HepG2 (cell line): ENCODE data around the gene FASTK.

Experiments
- CTCF ChIP-seq: sonication (generic); formaldehyde crosslinking; IDR thresholded peaks from 2 replicates; pipeline ENCODE4 v1.5.0; 2020; ENCODE audit warnings: mild to moderate bottlenecking, missing genetic modification reagents, moderate library complexity
- FOXK2 ChIP-seq: fragments of 450-650 bp; IDR thresholded peaks from 2 replicates; pipeline ENCODE4 v1.6.1; 2016
- MXI1 ChIP-seq: IDR thresholded peaks from 3 replicates; pipeline ENCODE4 v1.6.1; 2012; ENCODE audit warnings: low read depth, low read length, inconsistent platforms, borderline replicate concordance
- NR2F1 ChIP-seq, 2 experiments: fragments of 450-650 bp in 1 of 2; formaldehyde crosslinking in 1 of 2; IDR thresholded peaks; 2 replicates each; pipeline versions ENCODE4 v1.5.0 to v1.6.1; 2016 to 2020; ENCODE audit warnings: mild to moderate bottlenecking in 1 of 2, missing compliant biosample characterization in 1 of 2, missing genetic modification reagents in 1 of 2, moderate library complexity in 1 of 2
- POLR2AphosphoS5 ChIP-seq: IDR thresholded peaks from 2 replicates; pipeline ENCODE4 v1.6.1; 2012; ENCODE audit warnings: low read depth, low read length
- U2AF1 ChIP-seq: fragments of 200-400 bp; formaldehyde crosslinking; optimal IDR thresholded peaks from 2 replicates; pipeline ENCODE3; 2017; ENCODE audit warnings: mild to moderate bottlenecking, low read depth, low read length
- ZMYM2 ChIP-seq: sonication (generic); formaldehyde crosslinking; IDR thresholded peaks from 2 replicates; pipeline ENCODE4 v1.8.0; 2022; ENCODE audit warnings: mild to moderate bottlenecking, missing genetic modification reagents
- ZNF207 ChIP-seq: fragments of 450-650 bp; IDR thresholded peaks from 2 replicates; pipeline ENCODE4 v1.6.1; 2016; ENCODE audit warnings: antibody characterized with exemption, borderline replicate concordance
- ZNF253 ChIP-seq: sonication (generic); formaldehyde crosslinking; IDR thresholded peaks from 2 replicates; pipeline ENCODE4 v1.8.0; 2022; ENCODE audit warnings: mild to moderate bottlenecking, missing genetic modification reagents, borderline replicate concordance
- TF ChIP-seq, protein P1 (sequence below): sonication (generic); formaldehyde crosslinking; IDR thresholded peaks from 2 replicates; pipeline ENCODE4 v1.4.0; 2020; ENCODE audit warnings: missing genetic modification reagents
- TF ChIP-seq, protein P2 (sequence below): IDR thresholded peaks from 2 replicates; pipeline ENCODE4 v1.6.1; 2016

GRCh38 chr7:151085691-151086620 lies 5.3 kb upstream of the FASTK start, which contains the start of gene AGAP3:
- TF ChIP-seq POLR2AphosphoS5, result peak; percentile 82
- no peak for TF ChIP-seq U2AF1
- peak; percentile 59; the same call in 1 of the 3 replicates for TF ChIP-seq MXI1
- TF ChIP-seq FOXK2, result no peak
- TF ChIP-seq ZNF253, result no peak
- TF ChIP-seq ZNF207, result no peak
- TF ChIP-seq, protein P1, sequence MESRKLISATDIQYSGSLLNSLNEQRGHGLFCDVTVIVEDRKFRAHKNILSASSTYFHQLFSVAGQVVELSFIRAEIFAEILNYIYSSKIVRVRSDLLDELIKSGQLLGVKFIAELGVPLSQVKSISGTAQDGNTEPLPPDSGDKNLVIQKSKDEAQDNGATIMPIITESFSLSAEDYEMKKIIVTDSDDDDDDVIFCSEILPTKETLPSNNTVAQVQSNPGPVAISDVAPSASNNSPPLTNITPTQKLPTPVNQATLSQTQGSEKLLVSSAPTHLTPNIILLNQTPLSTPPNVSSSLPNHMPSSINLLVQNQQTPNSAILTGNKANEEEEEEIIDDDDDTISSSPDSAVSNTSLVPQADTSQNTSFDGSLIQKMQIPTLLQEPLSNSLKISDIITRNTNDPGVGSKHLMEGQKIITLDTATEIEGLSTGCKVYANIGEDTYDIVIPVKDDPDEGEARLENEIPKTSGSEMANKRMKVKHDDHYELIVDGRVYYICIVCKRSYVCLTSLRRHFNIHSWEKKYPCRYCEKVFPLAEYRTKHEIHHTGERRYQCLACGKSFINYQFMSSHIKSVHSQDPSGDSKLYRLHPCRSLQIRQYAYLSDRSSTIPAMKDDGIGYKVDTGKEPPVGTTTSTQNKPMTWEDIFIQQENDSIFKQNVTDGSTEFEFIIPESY (CRISPR knock-in tag), result no peak
- TF ChIP-seq, protein P2, sequence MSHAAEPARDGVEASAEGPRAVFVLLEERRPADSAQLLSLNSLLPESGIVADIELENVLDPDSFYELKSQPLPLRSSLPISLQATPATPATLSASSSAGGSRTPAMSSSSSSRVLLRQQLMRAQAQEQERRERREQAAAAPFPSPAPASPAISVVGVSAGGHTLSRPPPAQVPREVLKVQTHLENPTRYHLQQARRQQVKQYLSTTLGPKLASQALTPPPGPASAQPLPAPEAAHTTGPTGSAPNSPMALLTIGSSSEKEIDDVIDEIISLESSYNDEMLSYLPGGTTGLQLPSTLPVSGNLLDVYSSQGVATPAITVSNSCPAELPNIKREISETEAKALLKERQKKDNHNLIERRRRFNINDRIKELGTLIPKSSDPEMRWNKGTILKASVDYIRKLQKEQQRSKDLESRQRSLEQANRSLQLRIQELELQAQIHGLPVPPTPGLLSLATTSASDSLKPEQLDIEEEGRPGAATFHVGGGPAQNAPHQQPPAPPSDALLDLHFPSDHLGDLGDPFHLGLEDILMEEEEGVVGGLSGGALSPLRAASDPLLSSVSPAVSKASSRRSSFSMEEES, result no peak
- peak; percentile 15; the same call in 1 of the 2 replicates for TF ChIP-seq CTCF (CRISPR knock-in tag)
- no peak for TF ChIP-seq NR2F1 (CRISPR knock-in tag; IDR thresholded peaks at IDR 0.05)
- no peak for TF ChIP-seq ZMYM2
